GM21825 (cell line): ENCODE data around the gene F2RL2.

Experiments used
- ATAC-seq: cut with Tn5 transposase; IDR thresholded peaks from one replicate; pipeline ENCODE4 v1.9.1; 2021; ENCODE audit warnings: mild to moderate bottlenecking, moderate library complexity; ENCODE audit not compliant: unreplicated experiment

The F2RL2 gene, protein sequence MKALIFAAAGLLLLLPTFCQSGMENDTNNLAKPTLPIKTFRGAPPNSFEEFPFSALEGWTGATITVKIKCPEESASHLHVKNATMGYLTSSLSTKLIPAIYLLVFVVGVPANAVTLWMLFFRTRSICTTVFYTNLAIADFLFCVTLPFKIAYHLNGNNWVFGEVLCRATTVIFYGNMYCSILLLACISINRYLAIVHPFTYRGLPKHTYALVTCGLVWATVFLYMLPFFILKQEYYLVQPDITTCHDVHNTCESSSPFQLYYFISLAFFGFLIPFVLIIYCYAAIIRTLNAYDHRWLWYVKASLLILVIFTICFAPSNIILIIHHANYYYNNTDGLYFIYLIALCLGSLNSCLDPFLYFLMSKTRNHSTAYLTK

DNA sequence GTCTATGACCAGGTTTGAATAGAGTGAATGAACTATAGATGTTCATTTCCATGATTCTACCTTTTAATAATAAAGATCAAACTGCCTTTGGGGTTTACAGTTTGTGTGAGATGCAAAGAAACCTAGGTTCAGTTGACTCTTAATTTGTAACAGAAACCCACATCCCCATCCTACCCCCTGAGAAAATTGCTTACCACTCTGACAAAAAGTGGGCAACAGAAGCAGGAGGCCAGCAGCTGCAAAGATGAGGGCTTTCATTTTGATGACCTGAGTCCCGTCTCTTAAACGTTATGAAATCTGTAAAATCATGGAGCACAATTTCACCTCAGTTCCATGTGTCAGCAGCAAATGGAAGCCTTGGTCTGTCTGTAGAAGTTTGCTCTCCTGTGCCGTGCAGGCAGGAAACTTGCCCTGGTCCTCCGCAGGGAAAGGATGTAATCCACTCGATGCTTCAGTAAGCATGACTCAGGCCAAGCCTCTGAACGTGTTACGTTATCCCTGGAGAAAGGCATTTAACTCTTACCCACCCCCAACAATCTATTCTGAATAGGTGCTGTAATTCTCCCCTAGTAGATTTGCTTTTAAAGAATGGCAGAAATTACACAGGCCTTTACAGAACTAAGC, at the start of gene F2RL2:
Gene F2RL2 (minus strand): TSS at position 431 of the 624 bp plus-strand sequence. CDS start 173 bp downstream, at position 258.
- ATAC-seq: no peak

DNA sequence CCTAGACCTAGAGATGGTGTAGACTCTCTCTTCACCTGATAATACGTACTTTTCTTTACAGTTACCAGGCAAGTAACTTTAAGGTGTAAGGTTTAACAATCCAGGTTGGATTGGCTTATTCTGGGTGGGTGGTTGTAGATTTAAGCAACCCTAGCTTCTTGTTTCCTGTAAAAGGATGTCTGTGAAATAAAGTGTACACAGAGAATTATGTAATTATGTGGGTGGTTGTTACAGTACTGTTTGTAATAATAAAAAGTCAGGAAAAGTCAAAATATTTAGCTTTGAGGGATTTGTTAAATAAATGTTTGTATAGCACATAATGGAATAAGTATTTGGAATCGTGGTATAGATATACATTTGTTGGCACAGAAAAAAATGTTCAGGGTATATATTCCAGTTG, 49.0 kb upstream of the F2RL2 start:
- ATAC-seq: no peak

DNA sequence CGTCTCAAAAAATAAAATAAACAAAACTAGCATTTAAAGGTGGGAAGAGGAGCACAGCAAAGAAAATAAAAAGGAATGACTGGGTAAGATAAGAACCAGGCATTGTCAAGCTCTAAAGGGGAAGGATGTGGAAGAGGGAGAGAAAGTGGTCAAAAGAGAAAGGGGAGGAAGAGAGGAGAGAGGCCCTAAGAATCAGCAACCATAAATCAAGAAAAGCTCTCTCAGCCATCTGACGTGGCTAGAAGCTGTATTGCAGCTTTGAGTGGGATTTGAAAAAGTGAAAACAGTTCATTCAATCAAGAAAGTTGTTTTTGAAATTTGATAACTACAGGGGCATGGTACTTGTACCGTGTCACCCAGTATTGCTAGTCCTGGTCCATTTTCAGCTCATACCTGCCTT, 47.3 kb upstream of the F2RL2 start:
- no peak for ATAC-seq

DNA sequence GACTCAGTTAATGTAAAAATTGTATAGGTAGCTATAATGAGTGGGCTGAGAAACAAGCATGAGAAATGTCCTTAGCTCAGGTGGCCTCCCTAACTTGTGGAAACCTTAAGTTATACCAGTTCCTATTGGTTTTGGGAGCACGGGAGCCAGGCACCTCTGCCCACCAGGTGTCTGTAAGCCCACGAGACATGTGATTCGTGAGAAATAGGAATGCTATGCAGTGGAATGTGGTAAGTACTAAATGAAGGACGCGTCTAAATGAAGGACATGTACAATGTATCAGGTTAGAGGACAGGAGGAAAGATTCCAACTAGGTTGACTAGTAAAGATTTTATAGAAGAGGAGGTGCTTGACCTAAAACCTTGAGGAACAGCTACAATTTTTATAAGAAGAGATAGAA, 46.0 kb upstream of the F2RL2 start:
- no peak for ATAC-seq

GRCh38 chr5:76667495-76667894, 44.3 kb upstream of the F2RL2 start:
- no peak for ATAC-seq

GRCh38 chr5:76664079-76664478, 40.9 kb upstream of the F2RL2 start:
- no peak for ATAC-seq

DNA sequence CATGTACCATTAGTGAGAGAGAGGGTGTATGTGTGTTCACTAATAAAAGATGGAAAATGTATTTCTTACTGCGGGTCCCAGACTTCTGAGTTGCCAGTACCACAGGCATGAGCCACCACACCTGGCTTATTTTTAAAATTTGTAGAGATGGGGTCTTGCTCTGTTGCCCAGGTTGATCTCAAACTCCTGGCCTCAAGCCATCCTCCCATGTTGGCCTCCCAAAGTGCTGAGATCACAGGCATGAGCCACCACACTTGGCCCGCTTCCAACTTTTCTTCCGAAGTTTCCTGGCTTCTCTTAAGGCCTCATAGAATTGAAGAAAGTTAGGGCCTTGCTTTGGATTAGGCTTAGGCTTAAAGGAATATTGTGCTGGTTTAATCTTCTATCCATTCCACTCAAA, 40.4 kb upstream of the F2RL2 start:
- no peak for ATAC-seq

DNA sequence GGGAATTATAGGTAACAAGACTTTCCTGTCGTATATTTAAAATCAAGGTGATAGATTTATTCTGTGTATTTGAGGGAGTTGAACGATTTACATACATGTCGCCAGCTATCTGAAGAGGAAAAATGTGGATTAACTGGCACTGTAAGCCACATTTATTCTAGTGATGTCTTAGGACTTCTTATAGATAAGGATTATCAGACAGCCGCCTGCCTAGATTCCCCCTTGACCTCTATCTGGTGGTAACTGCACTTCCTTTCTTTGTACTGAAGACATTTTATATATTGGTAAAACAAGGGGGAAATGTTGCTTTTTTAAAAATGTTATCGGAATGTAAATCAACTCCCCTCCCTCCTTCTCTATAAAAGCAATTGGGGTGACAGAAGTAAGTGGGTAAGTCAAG, 39.3 kb upstream of the F2RL2 start:
- no peak for ATAC-seq

DNA sequence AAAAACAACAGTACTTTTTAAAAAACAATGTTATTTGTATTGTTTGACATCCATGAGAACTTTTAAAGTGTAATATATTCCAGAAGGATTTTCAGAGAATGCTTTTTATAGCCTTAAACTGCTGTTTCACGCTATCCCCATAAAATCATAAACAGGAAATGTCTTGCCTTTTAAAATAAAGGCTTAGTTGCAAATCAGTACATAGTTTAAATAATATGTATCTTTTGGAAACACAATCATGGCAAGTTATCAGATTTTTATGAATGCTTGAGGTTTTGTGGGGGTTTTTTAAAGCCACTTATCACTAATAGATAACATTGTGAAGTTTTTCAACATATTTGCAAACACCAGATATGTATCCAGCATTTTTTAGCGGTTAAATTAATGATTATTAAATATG, 37.2 kb upstream of the F2RL2 start:
- ATAC-seq: no peak

DNA sequence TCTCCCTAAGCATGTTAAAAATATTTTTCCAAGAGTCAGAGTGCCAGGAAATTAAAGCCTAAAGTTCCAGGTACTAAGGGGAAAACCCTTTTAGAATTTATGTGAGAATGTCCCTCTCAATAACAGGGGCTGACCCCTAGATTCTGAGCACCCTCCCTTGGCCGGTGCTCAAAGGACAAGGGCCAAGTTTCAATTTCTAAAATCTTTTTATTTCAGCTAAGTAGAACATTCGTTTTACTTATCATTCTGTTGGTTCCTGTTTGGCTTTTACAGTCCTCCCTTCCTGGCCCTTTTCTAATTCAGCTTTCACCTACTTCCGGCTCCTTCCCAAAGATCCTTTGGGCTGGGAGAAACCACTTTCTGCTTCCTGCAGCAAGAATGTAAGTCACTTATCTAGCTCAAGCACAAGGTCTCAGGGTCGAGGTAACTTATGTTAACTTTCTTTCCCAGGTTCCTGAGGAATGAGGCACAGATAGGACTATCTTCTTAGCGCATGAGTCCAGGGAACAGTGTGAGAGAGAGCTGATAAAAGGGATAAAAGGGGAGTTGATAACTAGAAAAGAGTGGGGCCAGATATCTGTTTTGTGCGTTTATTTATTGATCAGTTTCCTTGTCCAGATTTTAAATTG, 34.6 kb upstream of the F2RL2 start:
- ATAC-seq: no peak

DNA sequence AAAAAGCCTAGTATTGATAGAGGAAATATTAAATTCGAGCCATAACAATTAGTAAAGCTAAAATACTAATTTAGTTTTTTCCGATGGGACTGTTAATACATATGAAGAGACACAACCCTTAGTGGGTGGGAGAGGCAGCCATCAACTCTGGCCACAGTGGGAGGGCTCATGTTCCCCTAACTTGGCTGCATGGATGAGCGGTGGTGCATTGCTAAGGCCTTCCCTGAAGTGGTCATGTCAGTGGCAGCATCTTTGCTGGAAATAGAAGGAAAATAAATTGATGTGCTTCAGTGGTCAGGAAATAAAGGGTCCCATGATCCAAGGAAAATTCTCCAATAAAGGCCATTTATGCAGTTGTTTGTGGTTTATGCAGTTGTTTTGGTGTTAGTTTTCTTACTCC, 33.9 kb upstream of the F2RL2 start:
- ATAC-seq: no peak

DNA sequence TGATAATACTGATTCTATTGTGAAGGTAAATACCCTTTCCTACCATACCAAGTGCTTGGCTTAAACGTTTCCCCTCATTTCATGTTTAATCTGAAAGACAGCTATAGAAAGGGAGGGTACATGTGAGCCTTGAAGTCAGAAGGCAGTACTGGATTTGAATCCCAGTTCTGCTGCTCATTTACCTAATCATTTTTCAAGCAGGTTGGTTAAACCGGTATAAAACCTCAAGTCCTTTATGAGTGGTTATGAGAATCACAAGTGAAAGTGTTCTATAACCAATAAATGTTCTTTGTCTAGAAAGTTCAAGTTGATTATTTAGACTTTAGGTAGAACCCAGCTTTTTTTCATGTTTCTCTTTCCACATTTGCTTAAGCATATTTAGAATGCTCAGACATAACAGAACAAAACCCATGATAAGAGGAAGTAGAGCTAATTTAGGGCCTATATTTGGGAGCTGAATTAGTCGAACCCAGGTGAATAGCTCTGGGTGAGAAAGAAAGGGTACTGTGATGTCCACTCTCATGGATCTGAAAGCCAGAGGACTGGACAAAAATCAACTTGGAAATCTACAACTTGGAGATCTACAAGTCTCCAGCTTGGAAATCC, 29.7 kb upstream of the F2RL2 start:
- ATAC-seq: no peak

GRCh38 chr5:76649140-76649539, 25.9 kb upstream of the F2RL2 start:
- no peak for ATAC-seq

- ATAC-seq: no peak
Observed at GRCh38 chr5:76643371-76643770, 20.2 kb upstream of the F2RL2 start.

GRCh38 chr5:76642390-76643040, 19.3 kb upstream of the F2RL2 start:
- no peak for ATAC-seq

GRCh38 chr5:76641514-76642120, 18.4 kb upstream of the F2RL2 start:
- no peak for ATAC-seq

DNA sequence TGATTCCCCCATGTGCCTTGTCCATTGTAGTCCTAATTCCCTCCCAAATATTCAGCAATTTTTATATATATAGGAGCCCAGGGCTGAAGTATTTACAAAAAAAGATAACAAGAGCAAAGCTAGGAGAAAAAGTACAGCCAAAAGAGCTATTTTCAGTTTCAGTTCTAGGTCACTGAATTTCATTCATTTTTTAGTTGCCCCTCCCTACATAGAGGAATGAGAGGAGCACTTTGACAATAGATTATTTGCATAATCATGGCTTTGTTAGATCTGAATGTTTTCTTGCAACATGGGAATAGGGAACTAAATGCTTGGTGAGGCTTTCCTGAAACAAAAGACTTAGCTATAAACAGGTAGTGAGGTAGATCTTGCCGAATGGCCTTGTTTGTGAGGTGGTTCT, 15.3 kb upstream of the F2RL2 start:
- ATAC-seq: no peak

DNA sequence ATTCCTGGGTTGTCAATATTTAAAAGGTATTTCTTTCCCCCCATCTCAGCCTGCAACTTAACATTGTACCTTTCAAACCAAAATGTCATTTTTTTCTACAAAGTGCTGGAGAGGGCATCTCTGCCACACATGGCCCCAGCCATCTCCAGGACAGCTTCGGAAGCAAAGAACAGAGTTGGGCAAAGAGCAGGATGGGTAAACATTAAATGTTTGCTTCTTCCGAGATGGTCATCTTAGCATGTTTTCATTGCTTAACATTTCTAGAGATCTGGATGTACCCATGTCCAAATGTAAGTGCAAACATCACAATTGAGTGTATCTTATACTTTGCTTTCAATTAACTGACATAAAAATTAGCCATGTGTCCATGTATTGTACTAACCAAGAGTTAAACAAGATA, 14.3 kb upstream of the F2RL2 start:
- ATAC-seq: no peak

GRCh38 chr5:76634661-76635060, 11.5 kb upstream of the F2RL2 start:
- ATAC-seq: no peak

DNA sequence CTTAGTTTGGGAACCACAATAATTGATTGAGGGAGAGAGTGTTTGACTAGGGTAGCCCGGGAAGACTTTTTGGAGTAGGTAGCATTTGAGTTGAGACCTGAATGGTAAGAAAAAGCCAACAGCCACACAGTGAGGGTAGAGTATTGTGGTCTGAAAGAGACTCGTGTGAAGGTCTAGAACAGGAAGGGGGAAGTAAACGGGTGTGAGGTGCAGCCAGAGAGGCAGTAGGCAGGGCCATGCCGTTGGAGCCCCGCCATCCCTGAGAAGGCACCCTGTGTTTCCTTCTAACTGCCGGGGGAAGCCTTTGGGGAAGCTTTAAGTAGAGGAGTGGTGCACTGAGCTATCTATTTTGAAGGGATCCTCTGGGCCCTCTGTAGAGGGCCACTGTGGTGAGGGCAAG, 3.5 kb upstream of the F2RL2 start:
- ATAC-seq: no peak
